ENCODE results near the gene KLHL10. TPM values are rescaled to one million over a fixed set of nuclear protein-coding genes. Genes with fewer than 3 reads are reported as not detected.

The KLHL10 gene
- total RNA-seq, 2 donors from 2014 or later, result 0.14 to 6.5 TPM

GRCh38 chr17:41864836-41865595, 27.4 kb downstream of the KLHL10 start, which contains the start of gene KLHL11:
Gene KLHL11 (minus strand): TSS chr17:41865423. CDS start chr17:41865370, 53 bp downstream.
- WGBS, result under 1% methylated on average over 30 of the region's 90 CpGs
- no peaks in the 10 kb centered on the region for H3K36me3 ChIP-seq
- peak within 1 kb of the TSS; percentile 83 to 90 for H3K27ac ChIP-seq
- H3K27me3 ChIP-seq (replicated peaks; ENCODE audit: insufficient read depth), result no peaks in the 10 kb centered on the region
- TF ChIP-seq POLR2AphosphoS5 (IDR thresholded peaks at IDR 0.05) (peak; percentile 78), POLR2A (IDR thresholded peaks at IDR 0.05) (peak; percentile 87)
- TF ChIP-seq, protein P1, sequence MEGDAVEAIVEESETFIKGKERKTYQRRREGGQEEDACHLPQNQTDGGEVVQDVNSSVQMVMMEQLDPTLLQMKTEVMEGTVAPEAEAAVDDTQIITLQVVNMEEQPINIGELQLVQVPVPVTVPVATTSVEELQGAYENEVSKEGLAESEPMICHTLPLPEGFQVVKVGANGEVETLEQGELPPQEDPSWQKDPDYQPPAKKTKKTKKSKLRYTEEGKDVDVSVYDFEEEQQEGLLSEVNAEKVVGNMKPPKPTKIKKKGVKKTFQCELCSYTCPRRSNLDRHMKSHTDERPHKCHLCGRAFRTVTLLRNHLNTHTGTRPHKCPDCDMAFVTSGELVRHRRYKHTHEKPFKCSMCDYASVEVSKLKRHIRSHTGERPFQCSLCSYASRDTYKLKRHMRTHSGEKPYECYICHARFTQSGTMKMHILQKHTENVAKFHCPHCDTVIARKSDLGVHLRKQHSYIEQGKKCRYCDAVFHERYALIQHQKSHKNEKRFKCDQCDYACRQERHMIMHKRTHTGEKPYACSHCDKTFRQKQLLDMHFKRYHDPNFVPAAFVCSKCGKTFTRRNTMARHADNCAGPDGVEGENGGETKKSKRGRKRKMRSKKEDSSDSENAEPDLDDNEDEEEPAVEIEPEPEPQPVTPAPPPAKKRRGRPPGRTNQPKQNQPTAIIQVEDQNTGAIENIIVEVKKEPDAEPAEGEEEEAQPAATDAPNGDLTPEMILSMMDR (IDR thresholded peaks at IDR 0.05), result peak in 2 of 4 experiments; percentile 16 to 33
- peak; percentile 89 for DNase-seq (ENCODE audit: low spot score)
- intact Hi-C loops (cut with DNase I), result no loop called here
- H3K4me3 ChIP-seq, result peak within 1 kb of the TSS; percentile 83 to 99
- peaks cover 9% of the 10 kb centered on the region for H3K4me1 ChIP-seq (replicated peaks)
- H3K9me3 ChIP-seq, result no peaks in the 10 kb centered on the region

DNA sequence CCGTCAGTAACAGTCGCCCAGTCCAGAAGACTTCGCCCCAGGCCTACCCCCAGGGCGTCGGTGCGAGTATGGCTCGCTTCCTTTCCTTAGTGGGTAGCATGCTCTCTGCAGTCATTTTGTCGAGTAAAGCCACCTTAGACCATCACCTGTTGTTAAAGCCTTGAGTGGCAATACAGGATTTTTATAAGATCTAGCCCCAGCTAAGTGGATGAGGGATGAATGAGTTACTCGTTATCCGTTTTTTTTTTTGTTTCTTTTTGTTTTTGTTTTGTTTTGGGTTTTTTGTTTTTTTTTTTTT, 27.9 kb downstream of the KLHL10 start:
- peak overlapping the region; percentile 83 to 99 for H3K4me3 ChIP-seq
- H3K9me3 ChIP-seq, result no peaks in the 10 kb centered on the region
- TF ChIP-seq POLR2AphosphoS5 (IDR thresholded peaks at IDR 0.05) (no peak), POLR2A (IDR thresholded peaks at IDR 0.05) (no peak)
- TF ChIP-seq, protein P1 (IDR thresholded peaks at IDR 0.05), result no peak
- H3K4me1 ChIP-seq (replicated peaks), result peaks cover 14% of the 10 kb centered on the region
- 2% methylated on average over 10 of the region's 10 CpGs for WGBS
- intact Hi-C loops (cut with DNase I), result no loop called here
- no peaks in the 10 kb centered on the region for H3K36me3 ChIP-seq
- peak overlapping the region; percentile 83 to 90 for H3K27ac ChIP-seq
- DNase-seq (ENCODE audit: low spot score), result no peak
- H3K27me3 ChIP-seq (replicated peaks; ENCODE audit: insufficient read depth), result no peaks in the 10 kb centered on the region

GRCh38 chr17:41868568-41868967, 30.9 kb downstream of the KLHL10 start:
- no peak for DNase-seq (ENCODE audit: low spot score)
- no peak overlapping the region for H3K4me3 ChIP-seq
- TF ChIP-seq POLR2AphosphoS5 (IDR thresholded peaks at IDR 0.05) (no peak), POLR2A (IDR thresholded peaks at IDR 0.05) (no peak)
- TF ChIP-seq, protein P1 (IDR thresholded peaks at IDR 0.05), result no peak
- 60% methylated on average over 3 of the region's 3 CpGs for WGBS
- peaks cover 4 to 6% of the 10 kb centered on the region in 2 donors for H3K36me3 ChIP-seq
- H3K27me3 ChIP-seq (replicated peaks; ENCODE audit: insufficient read depth), result no peaks in the 10 kb centered on the region
- H3K4me1 ChIP-seq (replicated peaks), result peaks cover 15% of the 10 kb centered on the region
- intact Hi-C loops (cut with DNase I), result no loop called here
- H3K27ac ChIP-seq, result peak overlapping the region in 1 of 2 donors; percentile 61
- H3K9me3 ChIP-seq, result no peaks in the 10 kb centered on the region

DNA sequence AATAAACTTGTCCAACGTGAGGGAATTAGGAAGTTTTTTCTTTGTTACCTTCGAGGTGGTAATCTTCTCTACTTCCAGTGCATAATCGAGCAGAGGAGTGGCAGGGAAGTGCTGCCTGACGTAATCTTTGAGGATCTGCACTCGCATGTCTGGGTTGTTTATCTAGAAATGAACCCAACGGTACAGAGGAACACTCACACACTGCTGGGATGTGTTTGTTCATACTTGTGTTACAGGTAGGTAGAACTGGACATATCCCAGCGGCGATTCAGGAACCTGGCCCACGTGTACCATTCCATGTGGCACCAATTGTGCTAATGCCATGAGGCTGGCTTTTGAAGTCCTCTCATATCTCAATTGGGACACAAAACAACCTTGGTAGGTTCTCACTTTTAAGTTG, 31.8 kb downstream of the KLHL10 start:
- 36% methylated on average over 9 of the region's 9 CpGs for WGBS
- H3K27me3 ChIP-seq (replicated peaks; ENCODE audit: insufficient read depth), result no peaks in the 10 kb centered on the region
- intact Hi-C loops (cut with DNase I), result no loop called here
- peak overlapping the region; percentile 15 to 61 for H3K27ac ChIP-seq
- no peaks in the 10 kb centered on the region for H3K9me3 ChIP-seq
- peak; percentile 77 for DNase-seq (ENCODE audit: low spot score)
- peak; percentile 87 for TF ChIP-seq POLR2AphosphoS5 (IDR thresholded peaks at IDR 0.05)
- TF ChIP-seq, protein P1 (IDR thresholded peaks at IDR 0.05), result no peak
- no peak overlapping the region for H3K4me3 ChIP-seq
- H3K36me3 ChIP-seq, result peaks cover 4 to 6% of the 10 kb centered on the region in 2 donors
- H3K4me1 ChIP-seq (replicated peaks), result peaks cover 9% of the 10 kb centered on the region

DNA sequence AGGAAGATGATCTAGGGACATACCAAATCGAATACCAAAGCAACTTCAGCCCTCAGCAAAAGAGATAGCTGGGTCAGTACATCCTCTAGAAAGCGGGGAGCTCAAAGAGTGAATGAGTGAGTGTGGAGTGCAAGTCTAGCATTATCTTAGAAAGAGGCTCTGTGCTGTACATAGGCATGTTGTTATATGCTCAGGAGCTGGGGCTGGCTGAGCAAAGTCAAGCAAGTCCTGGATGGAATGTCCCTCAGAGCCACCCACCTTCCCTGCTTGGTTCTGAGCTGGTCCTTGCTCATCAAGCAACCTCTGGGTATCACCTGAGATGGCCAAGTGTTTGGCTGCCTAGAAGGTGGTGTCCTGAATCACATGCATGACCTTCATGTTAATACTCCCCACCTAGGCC, 32.5 kb downstream of the KLHL10 start:
- Histone ChIP-seq H3K36me3 (peaks cover 4 to 6% of the 10 kb centered on the region in 2 donors), H3K4me1 (replicated peaks) (peaks cover 9% of the 10 kb centered on the region), H3K27me3 (replicated peaks; ENCODE audit: insufficient read depth) (no peaks in the 10 kb centered on the region), H3K9me3 (no peaks in the 10 kb centered on the region), H3K27ac (peak overlapping the region; percentile 15 to 61), H3K4me3 (no peak overlapping the region)
- intact Hi-C loops (cut with DNase I), result no loop called here
- TF ChIP-seq POLR2A (IDR thresholded peaks at IDR 0.05) (no peak), POLR2AphosphoS5 (IDR thresholded peaks at IDR 0.05) (no peak)
- TF ChIP-seq, protein P1 (IDR thresholded peaks at IDR 0.05), result no peak
- DNase-seq (ENCODE audit: low spot score), result no peak
- WGBS, result 85% methylated on average over 2 of the region's 2 CpGs
